Midbrain (tissue), 1 donor: Measurements from ENCODE around the gene UNC13A.
"Not testable (repeated sequence)": the region's sequence is repeated elsewhere in the genome, so short reads cannot be mapped to it uniquely, and the experiment has no call there.

Source experiments
- DNase-seq: peaks from one replicate; lab custom pipeline; 2025; lab: John Stamatoyannopoulos, UW

UNC13A gene

DNA sequence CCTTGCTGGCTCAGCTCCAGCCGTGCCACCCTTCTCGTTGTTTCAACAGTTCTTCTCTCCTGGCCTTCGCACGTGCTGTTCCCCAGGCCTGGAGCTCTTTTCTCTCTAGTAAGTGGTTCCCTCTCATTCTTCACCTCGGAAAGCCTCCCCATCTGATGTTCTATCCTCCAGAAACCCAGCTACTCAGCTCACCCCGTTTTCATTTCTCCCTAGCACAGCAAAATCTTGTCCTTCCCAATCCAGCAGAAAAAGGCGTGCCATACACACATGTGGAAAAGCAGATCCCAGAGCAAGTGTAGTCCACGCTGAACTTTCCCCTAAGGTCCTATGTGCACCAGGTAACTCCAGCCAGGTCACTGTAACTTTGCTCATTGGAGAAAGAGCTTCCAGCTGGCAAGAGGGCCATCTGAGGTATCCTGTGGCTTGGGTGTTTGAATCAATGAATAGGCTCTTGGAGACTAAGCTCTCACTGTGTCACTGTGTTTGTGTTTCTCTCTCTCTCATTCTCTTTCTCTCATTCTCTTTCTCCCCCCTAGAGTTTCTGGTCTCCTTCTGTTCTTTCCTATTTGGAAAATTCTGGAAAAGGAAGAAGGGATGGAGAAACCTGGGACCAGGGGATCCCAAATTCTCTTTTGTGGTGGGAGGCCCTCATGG, 83.7 kb downstream of the UNC13A start:
- DNase-seq = no peak

DNA sequence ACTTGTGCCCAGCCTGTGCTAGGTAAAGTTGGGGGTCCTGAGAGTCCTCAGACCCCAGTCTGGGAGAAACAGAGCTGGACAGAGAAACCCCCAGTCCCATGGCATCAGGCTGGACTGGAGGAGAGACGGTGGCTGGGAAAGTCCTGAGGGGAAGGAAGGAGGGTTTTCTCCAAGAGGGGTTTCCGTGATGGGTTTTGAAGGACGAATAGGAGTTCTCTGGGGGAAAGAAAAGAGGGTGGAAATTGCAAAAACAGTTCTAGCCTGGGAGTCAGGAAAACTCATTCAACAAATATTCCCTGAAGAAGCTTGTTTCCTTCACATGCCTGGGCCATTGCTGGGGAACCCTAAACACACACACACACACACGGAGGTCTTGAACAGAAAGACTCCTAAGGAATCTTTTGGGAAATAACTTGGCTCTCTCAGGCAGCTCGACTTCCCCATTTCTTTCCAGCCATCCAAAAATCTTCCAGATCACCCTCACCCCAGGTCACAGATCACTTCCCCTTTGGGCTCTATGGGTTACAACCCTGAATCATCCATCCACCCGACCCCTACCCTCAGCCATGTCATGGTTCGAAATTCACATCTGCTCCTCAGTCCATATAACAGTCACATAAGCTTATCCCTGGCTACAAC, 85.2 kb downstream of the UNC13A start:
- no peak for DNase-seq

DNA sequence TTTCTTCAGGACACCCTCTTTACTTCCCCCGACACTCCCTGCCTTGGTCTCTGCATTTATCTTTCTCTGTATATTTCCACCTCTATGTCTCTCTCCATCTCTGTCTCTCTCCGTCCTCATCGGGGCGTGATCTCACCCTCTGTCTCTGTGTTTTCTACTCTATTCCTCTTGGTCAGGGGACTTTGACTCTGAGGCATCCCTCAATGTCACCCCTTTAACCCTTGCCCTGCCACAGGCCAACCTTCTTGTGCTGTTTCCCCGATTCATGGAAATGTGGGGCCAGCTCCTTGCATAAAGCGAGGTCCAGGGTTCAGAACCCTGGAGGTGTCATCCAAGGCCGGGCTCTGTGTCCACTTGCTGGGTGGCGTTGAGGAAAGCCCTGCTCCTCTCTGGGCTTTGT, 85.9 kb downstream of the UNC13A start:
- no peak for DNase-seq

DNA sequence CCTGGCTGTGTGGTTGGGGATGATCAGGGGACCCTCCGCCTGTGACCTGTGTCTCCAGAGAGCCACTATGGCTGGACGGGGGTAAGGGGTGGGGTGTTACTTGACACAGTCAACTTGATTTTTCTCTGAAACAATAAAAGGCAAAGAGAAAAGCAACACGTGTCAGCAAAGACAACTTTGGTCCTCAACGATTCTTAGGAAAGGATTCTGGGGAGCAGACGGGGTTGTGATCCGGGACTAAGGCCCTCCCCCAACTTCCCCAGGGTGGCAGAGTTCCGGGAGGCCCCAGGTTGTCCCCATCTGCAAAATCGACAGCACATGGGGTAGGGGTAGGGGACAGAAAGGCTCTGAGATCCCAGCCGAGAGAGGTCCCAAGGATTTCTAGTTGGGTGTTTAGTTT, 86.5 kb downstream of the UNC13A start:
- DNase-seq = no peak

DNA sequence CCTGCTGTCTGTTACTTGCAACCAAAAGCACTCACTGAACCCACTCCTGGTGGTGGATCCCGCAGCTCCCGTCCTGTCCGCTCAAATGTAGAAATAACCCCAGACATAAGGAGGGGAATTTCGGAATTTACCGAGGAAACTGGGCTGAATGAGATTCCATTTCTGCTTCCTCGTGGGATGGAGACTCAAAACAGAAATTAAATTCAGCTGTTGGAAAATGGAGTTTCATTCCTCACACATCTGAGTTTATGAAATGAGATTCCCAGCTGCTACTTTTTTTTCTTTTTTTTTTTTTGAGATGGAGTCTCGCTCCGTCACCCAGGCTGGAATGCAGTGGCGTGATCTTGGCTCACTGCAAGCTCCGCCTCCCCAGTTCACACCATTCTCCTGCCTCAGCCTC, 88.4 kb downstream of the UNC13A start:
- no peak for DNase-seq

DNA sequence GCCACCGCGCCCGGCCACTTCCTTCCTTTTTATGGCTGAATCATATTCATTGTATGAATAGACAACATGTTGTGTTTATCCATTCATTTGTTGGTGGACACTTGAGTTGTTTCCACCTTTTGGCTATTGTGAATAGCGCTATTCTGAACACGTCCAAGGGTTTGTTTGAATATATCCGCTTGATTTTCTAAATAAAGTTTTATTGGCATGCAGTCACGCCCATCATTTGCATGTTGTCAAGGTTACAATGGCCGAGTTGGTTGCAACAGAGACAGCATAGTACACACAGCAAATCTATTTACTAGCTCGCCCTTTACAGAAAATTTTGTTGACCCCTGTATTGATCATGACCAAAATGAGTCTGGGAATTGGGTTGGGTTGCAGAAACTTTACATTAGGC, 89.2 kb downstream of the UNC13A start:
- DNase-seq = no peak

DNA sequence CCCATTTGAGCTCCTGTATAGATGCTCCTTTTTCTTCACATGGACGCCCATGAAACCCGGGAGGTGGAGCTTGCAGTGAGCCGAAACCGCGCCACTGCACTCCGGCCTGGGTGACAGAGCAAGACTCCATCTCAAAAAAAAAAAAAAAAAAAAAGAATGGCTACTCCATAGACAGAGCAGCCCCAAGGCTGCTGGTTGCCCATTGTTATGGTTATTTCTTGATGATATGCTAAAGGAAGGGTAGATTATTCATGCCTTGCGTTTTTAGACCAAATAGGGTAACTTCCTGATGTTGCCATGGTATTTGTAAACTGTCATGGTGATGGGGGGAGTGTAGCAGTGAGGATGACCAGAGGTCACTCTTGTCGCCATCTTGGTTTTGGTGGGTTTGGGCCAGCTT, 90.1 kb downstream of the UNC13A start:
- DNase-seq = not testable (repeated sequence)

DNA sequence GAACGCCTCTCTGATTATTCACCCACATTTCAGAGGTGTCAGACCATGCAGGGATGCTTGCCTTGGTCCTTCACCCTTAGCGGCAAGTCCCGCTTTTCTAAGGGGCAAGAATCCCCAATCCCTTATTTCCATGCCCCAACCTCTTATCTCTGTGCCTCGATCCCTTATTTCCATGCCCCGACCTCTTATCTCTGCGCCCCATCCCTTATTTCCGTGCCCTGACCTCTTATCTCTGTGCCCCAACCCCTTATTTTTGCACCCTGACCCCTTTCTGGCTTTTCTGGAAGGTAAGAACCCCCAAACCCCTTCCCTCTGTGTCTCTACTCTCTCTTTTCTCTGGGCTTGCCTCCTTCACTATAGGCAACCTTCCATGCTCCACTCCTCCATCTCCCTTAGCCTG, 93.9 kb downstream of the UNC13A start:
- DNase-seq = not testable (repeated sequence)

DNA sequence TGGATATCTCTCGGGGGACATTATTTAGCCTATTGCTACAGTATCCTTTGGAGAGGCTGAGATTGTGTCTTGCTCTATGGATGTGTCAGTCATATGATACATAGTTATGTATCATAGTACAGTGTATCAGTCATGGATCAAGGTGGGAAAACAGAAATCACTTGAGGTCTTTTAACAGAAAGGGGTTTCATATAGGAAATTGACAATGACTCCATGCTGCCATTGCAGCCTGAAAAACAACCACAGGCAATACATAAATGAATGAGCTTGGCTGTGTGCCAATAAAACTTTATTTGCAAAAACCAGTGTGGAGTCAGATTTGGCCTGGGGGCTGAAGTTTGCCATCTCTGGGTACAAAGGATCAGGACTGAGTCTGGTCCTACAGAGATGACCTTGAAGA, 97.3 kb downstream of the UNC13A start:
- no peak for DNase-seq

DNA sequence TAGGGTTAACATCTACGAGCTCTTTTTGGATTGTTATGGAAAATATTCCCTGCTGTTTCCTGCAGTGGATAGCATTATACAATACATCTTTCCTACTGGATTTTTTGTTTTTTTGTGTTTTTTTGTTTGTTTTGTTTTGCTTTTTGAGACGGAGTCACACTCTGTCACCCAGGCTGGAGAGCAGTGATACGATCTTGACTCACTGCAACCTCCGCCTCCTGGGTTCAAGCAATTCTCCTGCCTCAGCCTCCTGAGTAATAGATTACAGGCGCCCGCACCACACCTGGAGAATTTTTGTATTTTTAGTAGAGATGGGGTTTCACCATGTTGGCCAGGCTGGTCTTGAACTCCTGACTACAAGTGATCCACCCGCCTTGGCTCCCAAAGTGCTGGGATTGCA, 102.8 kb downstream of the UNC13A start:
- DNase-seq = not testable (repeated sequence)

DNA sequence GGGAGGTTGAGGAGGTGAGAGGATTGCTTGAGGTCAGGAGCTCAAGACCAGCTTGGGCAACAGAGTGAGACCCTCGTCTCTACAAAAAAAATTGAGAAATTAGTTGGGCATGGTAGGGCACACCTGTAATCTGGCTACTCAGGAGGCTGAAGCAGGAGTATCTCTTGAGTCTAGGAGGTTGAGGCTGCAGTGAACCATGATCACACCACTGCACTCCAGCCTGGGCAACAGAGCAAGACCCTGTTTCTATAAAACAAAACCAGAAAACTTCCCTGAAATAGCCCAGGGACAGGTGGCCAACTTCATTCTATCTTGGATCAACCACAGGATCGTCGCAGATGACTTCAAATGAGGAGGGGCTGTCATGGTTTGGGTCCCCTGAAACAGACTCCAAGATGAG, 104.0 kb downstream of the UNC13A start:
- no peak for DNase-seq

DNA sequence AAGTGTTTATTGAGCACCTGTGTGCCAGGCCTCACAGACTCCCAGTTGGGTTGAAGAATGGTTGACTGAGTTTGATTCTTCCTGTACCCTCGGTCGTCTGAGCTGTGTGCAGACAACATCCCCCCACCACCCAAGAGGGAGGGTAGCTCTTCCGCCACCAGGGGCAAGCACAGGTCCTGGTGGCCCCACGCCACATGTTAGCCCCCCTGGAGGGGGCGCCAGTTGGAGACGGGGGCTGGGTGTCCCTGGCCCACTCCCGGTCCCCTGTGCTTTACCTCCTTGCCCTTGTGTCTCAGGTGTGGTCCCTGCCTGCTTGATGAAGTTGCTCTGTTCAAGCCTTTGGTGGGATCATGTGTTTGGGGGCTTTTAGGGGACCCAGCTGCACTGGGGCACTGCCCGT, 105.5 kb downstream of the UNC13A start:
- no peak for DNase-seq

DNA sequence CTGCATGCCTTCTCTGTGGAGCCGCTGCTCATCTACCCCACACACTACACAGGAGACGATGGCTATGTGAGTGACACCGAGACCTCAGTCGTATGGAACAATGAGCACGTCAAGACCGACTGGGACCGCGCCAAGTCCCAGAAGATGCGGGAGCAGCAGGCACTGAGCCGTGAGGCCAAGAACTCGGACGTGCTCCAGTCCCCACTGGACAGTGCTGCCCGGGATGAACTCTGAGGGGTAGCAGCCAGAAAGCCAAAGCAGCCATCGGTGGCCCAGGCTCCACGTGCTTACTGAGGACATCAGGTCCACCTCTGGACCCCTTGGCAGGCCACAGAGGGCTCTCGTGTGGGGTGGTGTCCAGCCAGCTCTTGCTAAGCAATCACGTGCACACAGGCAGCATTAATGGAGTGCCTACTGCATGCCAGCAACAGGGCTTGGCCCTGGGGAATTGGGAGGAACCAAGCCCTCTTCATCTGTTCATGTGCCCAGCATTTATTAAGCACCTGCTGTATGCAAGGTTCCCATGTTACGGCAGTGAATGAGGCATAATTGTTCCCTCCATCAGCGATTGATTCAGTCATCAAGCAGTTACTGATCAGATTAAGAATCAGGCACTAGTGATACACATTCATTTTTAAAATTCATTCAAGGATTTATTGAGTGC, 106.8 kb downstream of the UNC13A start:
- DNase-seq = no peak

DNA sequence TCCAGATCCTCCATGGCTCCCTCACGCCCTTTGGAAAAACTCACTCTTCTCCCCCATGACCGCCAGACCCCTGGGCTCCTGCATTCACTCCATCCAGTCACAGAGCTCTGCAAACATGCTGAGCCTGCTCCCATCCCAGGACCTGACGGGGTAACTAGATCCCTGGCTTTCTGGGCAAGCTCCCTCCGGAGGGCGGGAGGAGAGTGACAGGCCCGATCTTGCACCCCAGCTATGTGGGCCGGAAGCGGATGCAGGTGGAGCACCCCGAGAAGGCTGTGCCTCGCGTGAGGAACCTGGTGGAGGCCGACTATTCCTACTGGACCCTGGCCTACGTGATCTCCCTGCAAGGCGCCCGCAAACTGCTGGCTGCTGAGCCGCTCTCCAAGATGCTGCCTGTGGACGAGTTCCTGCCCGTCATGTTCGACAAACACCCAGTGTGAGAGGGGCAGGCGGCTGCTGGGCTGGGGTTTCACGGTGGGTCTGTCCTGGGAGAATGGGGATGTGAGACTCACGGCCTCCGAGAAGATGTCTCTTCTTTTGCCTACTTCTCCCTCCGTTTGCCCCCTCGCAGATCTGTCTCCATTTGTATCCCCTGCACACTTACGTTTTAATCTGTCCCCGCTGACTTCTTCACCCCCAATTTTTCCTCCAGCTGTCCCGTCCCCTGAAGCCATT, 107.5 kb downstream of the UNC13A start:
- DNase-seq = no peak

DNA sequence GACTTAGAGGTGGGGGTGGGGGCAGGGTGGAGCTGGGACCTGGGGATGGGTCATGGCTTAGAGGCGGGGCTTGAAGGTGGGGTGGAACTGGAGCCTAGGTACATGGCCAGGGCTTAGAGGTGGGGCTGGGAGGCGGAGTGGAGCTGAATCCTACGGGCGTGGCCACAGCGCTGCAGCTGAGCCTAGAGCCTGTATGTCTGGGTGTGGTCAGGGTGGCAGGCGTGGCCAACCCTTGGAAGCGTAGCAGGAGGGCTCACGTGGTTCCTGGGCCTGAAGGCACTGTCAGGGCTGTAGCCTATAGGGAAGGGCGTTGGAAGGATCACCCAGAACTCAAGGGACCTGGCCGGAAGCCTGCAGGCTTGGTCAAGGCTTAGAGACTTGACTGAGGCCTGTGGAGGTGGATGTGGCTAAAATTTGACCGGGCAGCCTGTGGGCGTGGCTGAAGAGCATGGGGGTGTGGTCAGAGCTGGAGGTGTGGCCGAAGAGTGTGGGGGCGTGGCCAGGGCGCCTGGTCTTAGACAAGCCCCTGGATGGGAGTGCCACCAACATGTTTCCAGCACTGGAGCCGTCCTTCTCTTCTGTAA, 108.4 kb downstream of the UNC13A start:
- DNase-seq = no peak

DNA sequence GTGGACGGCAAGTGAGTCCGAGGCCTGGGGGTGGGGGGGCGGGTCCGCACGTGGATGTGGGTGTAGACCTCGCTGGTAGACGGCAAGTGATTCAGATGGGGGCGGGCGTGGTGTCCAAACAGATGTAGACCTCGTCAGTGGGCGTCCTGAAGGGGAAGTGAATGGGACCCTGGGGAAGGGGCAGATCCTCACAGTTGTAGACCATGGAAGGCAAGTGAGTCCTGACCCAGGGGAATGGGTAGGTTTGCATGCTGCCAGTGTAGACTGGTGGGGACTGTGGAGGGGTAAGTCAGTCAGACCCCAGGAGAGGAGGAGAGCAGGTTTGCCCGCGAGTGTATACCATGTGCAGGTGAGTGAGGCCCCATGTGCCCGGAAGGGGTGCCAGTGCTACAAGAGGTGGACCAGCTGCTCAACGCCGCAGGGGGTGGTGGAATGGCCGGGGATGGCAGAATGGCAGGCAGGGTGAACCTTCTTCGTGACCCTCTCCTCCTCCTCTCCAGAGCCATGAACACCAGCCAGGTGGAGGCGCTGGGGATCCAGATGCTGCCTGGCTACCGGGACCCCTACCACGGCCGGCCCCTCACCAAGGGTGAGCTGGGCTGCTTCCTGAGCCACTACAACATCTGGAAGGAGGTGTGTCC, 110.6 kb downstream of the UNC13A start:
- DNase-seq = no peak

DNA sequence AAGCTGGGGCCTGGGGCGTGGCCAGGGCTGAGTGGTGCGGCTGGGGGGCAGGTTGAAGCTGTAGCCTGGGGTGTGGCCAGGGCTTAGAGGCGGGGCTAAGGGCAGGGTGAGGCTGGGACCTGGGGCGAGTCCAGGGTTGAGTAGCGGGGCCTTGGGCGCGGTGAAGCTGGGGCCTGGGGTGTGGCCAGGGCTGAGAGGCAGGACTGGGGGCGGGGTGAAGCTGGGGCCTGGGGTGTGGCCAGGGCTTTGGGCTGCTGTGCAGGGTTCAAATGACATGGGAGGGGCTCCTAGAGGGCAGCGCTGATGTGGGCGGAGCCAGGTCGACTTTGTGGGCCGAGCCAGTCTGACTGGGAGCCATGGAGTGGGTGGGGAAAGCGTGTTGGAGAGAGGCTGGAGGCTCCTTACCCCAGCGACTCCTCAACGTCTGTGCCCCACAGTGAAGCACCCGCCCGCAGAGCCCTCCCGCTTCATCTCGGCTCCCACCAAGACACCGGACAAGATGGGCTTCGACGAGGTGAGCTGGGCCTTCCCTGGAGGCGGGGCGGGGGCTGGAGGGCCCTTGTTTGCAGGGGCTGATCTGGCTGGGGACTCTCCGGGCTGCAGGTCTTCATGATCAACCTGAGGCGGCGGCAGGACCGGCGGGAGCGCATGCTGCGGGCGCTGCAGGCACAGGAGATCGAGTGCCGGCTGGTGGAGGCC, 111.2 kb downstream of the UNC13A start:
- no peak for DNase-seq

DNA sequence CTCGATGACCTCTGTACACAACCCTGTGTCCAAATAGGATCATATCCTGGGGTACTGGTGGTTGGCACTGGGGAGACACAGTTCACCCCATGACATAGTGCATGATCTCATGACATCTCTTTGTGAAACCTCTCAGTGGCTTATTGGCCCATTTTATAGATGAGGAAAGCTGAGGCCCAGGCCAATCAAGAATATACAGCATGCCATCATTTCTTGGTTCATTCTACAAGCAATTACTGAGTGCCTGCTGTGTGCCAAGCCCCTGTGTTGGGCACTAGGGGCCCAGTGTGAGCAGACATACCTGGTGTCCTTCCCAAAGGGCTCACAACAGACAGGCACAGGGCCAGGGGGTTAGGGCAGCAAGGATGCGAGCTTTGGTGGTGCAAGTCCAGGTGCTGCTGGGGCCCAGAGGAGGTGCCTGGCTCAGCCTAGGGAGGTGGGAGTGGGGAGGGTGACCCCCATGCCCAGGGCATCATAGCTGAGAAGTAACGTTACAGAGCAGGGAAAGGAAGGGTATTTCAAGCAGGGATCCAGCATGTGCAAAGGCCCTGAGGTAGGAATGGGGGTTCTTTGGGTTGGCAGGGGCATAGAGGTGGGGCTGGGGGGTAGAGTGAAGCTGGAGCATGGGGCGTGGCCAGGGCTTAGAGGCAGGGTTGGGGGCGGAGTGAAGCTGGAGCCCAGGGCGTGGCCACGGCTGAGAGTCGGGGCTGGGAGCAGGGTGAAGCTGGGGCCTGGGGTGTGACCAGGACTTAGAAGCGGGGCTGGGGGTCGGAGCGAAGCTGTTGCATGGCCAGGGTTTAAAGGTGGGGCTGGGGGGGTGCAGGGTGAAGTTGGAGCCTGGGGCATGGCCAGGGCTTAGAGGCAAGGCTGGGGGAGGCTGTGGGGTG, 112.0 kb downstream of the UNC13A start:
- no peak for DNase-seq

DNA sequence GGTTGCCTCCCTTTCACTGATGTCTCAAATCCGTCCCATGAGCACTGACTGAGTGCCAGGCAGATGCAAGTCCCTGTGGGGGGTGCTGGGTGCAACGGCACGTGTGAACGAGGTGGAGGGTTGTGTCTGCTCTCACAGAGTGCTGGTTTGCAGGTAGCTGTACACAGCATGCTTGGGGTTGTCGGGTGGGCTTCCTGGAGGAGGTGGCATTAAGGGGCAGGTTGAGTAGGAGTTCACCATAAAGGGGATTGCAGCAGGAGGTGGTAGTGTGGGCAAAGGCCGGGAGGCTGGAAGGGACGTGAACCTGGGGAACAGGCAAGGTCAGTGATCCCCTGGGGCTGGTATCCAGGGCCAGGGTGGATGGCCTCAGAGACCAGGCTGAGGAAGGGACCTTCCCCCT, 115.5 kb downstream of the UNC13A start:
- DNase-seq = no peak

DNA sequence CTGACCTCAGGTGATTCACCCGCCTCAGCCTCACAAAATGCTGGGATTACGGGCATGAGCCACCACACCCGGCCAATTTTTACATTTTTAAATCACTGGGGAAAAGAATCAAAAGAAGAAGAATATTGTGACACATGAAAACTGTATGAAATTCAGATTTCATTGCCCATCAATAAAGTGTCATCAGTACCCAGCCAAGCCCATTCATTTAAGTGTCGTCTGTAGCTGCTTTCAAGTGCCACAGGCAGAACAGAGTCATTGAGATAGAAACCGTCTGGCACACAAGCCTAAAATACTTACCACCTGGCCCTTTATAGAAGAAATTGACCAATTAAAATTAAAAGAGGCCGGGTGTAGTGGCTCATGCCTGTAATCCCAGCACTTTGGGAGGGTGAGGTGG, 117.4 kb downstream of the UNC13A start:
- DNase-seq = no peak
